Measurements from ENCODE around the gene EZH2.

EZH2 gene

DNA sequence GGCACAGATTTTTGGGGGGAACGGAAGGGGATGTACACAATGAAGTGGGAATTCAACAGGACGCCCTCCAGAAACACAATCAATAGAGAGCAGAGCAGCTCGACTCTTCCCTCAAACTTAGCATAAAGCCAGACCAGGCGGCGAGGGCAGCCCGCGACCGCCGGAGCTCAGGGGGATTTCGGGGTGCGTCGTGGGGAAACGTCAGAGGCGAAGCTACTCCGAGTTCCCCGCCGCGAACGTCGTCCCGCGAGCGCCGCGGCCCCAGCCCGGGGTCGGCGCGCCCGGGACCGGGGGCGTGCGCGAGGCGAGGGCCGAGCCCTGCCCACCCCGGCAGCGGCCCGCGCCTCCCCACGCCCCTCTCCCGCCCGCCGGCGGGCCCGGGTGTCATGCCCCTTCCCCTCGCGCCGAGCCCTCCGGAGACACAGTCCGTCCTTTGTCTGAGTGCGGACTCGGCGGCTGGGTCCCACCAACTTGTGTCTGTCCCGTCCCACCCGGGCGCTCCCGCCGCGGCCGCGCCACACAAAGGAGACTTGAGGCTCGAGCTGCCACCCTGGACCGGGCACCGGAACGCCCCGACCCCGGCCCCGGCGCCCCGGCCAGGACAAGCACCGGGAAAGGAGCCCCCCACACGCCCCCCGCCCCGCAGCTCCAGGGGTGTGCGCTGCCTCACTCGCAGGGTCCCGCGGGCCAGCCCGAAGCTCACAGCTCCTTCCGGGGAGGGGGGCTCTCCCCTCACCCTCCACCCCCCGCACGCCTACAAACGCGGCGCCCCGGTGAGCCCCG is 634 bp downstream of the EZH2 start:
- peak overlapping the region; percentile 96 for H2BK5ac ChIP-seq (ENCODE audit: low read length)
- H3K18ac ChIP-seq (ENCODE audit: low read length): peak overlapping the region; percentile 97
- peak overlapping the region; percentile 54 for H2BK15ac ChIP-seq (ENCODE audit: low read length)
- H3K4me3 ChIP-seq (ENCODE audit: low read length in 2 of 2): peak overlapping the region; percentile 91 to 97
- peaks cover 0 to 16% of the 10 kb centered on the region in 2 donors for H3K36me3 ChIP-seq (replicated peaks in 1 of 2; ENCODE audit: control insufficient read depth in 2 of 2, insufficient read depth in 2 of 2, low read length in 2 of 2)
- H3K9ac ChIP-seq (ENCODE audit: low read depth, low read length, poor library complexity): peak overlapping the region; percentile 95
- no CpG with 5 or more reads among the region's 88 CpGs for WGBS, 2 donors (ENCODE audit: extremely low coverage in 2 of 2, insufficient read length in 2 of 2, insufficient replicate concordance in 1 of 2)
- H3K27ac ChIP-seq (replicated peaks; ENCODE audit: low read length): peak overlapping the region; percentile 79
- peak overlapping the region; percentile 69 for H3K4me2 ChIP-seq (ENCODE audit: insufficient read depth, low read length, poor library complexity, severe bottlenecking)
- H3K4me1 ChIP-seq (ENCODE audit: control insufficient read depth in 2 of 2, insufficient read depth in 1 of 2, low read depth in 1 of 2, low read length in 2 of 2): peaks cover 1 to 10% of the 10 kb centered on the region in 2 donors
- no peaks in the 10 kb centered on the region for H3K9me3 ChIP-seq (replicated peaks in 1 of 2; ENCODE audit: control insufficient read depth in 2 of 2, insufficient read depth in 1 of 2, low read depth in 1 of 2, low read length in 2 of 2)
- H4K8ac ChIP-seq (ENCODE audit: low read depth, low read length): no peak overlapping the region
- peak; percentile 44 for DNase-seq (ENCODE audit: low spot score)
- peaks cover 6% of the 10 kb centered on the region for H3K79me1 ChIP-seq (ENCODE audit: low read depth, low read length)
- H3K4ac ChIP-seq (ENCODE audit: low read length): no peak overlapping the region
- H4K91ac ChIP-seq (ENCODE audit: low read depth, low read length, poor library complexity): no peak overlapping the region
- no peaks in the 10 kb centered on the region for H3K27me3 ChIP-seq (ENCODE audit: control insufficient read depth in 3 of 3, insufficient read depth in 3 of 3, low read depth in 1 of 3, low read length in 3 of 3)
- H2BK120ac ChIP-seq (ENCODE audit: low read depth, low read length): no peak overlapping the region
- H2AFZ ChIP-seq (ENCODE audit: low read length): peak overlapping the region; percentile 96
- no peak overlapping the region for H2BK12ac ChIP-seq (ENCODE audit: low read length)
- H2AK5ac ChIP-seq (ENCODE audit: low read depth, low read length): peak overlapping the region; percentile 91
- H3K14ac ChIP-seq (ENCODE audit: low read length): peak overlapping the region; percentile 94
- H3K23ac ChIP-seq (ENCODE audit: low read depth, low read length, poor library complexity): peak overlapping the region; percentile 93

GRCh38 chr7:148882841-148883265 is 1.2 kb downstream of the EZH2 start:
- H3K27me3 ChIP-seq (ENCODE audit: control insufficient read depth in 3 of 3, insufficient read depth in 3 of 3, low read depth in 1 of 3, low read length in 3 of 3): no peaks in the 10 kb centered on the region
- H2BK120ac ChIP-seq (ENCODE audit: low read depth, low read length): no peak overlapping the region
- H3K27ac ChIP-seq (replicated peaks; ENCODE audit: low read length): peak overlapping the region; percentile 79
- no peak for DNase-seq (ENCODE audit: low spot score)
- H3K79me1 ChIP-seq (ENCODE audit: low read depth, low read length): peaks cover 6% of the 10 kb centered on the region
- peaks cover 1 to 10% of the 10 kb centered on the region in 2 donors for H3K4me1 ChIP-seq (ENCODE audit: control insufficient read depth in 2 of 2, insufficient read depth in 1 of 2, low read depth in 1 of 2, low read length in 2 of 2)
- peaks cover 0 to 21% of the 10 kb centered on the region in 2 donors for H3K36me3 ChIP-seq (replicated peaks in 1 of 2; ENCODE audit: control insufficient read depth in 2 of 2, insufficient read depth in 2 of 2, low read length in 2 of 2)
- H2BK5ac ChIP-seq (ENCODE audit: low read length): no peak overlapping the region
- H3K4me3 ChIP-seq (ENCODE audit: low read length in 2 of 2): peak overlapping the region; percentile 91 to 97
- peak overlapping the region; percentile 95 for H3K9ac ChIP-seq (ENCODE audit: low read depth, low read length, poor library complexity)
- H3K23ac ChIP-seq (ENCODE audit: low read depth, low read length, poor library complexity): no peak overlapping the region
- H4K8ac ChIP-seq (ENCODE audit: low read depth, low read length): no peak overlapping the region
- no peak overlapping the region for H2BK15ac ChIP-seq (ENCODE audit: low read length)
- H3K4ac ChIP-seq (ENCODE audit: low read length): no peak overlapping the region
- H3K14ac ChIP-seq (ENCODE audit: low read length): no peak overlapping the region
- H3K9me3 ChIP-seq (replicated peaks in 1 of 2; ENCODE audit: control insufficient read depth in 2 of 2, insufficient read depth in 1 of 2, low read depth in 1 of 2, low read length in 2 of 2): no peaks in the 10 kb centered on the region
- WGBS, 2 donors (ENCODE audit: extremely low coverage in 2 of 2, insufficient read length in 2 of 2, insufficient replicate concordance in 1 of 2): no CpG with 5 or more reads among the region's 12 CpGs
- no peak overlapping the region for H2AK5ac ChIP-seq (ENCODE audit: low read depth, low read length)
- peak overlapping the region; percentile 97 for H3K18ac ChIP-seq (ENCODE audit: low read length)
- H3K4me2 ChIP-seq (ENCODE audit: insufficient read depth, low read length, poor library complexity, severe bottlenecking): peak overlapping the region; percentile 69
- H4K91ac ChIP-seq (ENCODE audit: low read depth, low read length, poor library complexity): no peak overlapping the region
- peak overlapping the region; percentile 96 for H2AFZ ChIP-seq (ENCODE audit: low read length)
- no peak overlapping the region for H2BK12ac ChIP-seq (ENCODE audit: low read length)

- WGBS, 2 donors (ENCODE audit: extremely low coverage in 2 of 2, insufficient read length in 2 of 2, insufficient replicate concordance in 1 of 2): no CpG with 5 or more reads among the region's 5 CpGs
- DNase-seq (ENCODE audit: low spot score): no peak
- Histone ChIP-seq H3K27ac (replicated peaks; ENCODE audit: low read length) (no peak overlapping the region), H2BK5ac (ENCODE audit: low read length) (no peak overlapping the region), H3K4me3 (ENCODE audit: low read length in 2 of 2) (peak overlapping the region in 1 of 2 donors; percentile 91), H3K23ac (ENCODE audit: low read depth, low read length, poor library complexity) (no peak overlapping the region), H3K14ac (ENCODE audit: low read length) (no peak overlapping the region), H3K9me3 (replicated peaks in 1 of 2; ENCODE audit: control insufficient read depth in 2 of 2, insufficient read depth in 1 of 2, low read depth in 1 of 2, low read length in 2 of 2) (no peaks in the 10 kb centered on the region), H2BK12ac (ENCODE audit: low read length) (no peak overlapping the region), H3K4me1 (ENCODE audit: control insufficient read depth in 2 of 2, insufficient read depth in 1 of 2, low read depth in 1 of 2, low read length in 2 of 2) (peaks cover 1 to 10% of the 10 kb centered on the region in 2 donors), H2AK5ac (ENCODE audit: low read depth, low read length) (no peak overlapping the region), H3K18ac (ENCODE audit: low read length) (no peak overlapping the region), H3K36me3 (replicated peaks in 1 of 2; ENCODE audit: control insufficient read depth in 2 of 2, insufficient read depth in 2 of 2, low read length in 2 of 2) (peaks cover 0 to 27% of the 10 kb centered on the region in 2 donors), H3K27me3 (ENCODE audit: control insufficient read depth in 3 of 3, insufficient read depth in 3 of 3, low read depth in 1 of 3, low read length in 3 of 3) (no peaks in the 10 kb centered on the region), H3K79me1 (ENCODE audit: low read depth, low read length) (peaks cover 6% of the 10 kb centered on the region), H2AFZ (ENCODE audit: low read length) (no peak overlapping the region), H3K4me2 (ENCODE audit: insufficient read depth, low read length, poor library complexity, severe bottlenecking) (no peak overlapping the region), H2BK15ac (ENCODE audit: low read length) (no peak overlapping the region), H4K8ac (ENCODE audit: low read depth, low read length) (no peak overlapping the region), H3K4ac (ENCODE audit: low read length) (no peak overlapping the region), H3K9ac (ENCODE audit: low read depth, low read length, poor library complexity) (no peak overlapping the region), H4K91ac (ENCODE audit: low read depth, low read length, poor library complexity) (no peak overlapping the region), H2BK120ac (ENCODE audit: low read depth, low read length) (no peak overlapping the region)
Measured at GRCh38 chr7:148882192-148882591, 1.9 kb downstream of the EZH2 start.

GRCh38 chr7:148878317-148878716 is 5.8 kb downstream of the EZH2 start:
- H3K9me3 ChIP-seq (replicated peaks in 1 of 2; ENCODE audit: control insufficient read depth in 2 of 2, insufficient read depth in 1 of 2, low read depth in 1 of 2, low read length in 2 of 2): no peaks in the 10 kb centered on the region
- H3K4me3 ChIP-seq (ENCODE audit: low read length in 2 of 2): no peak overlapping the region
- H3K79me1 ChIP-seq (ENCODE audit: low read depth, low read length): peaks cover 2% of the 10 kb centered on the region
- peaks cover 0 to 10% of the 10 kb centered on the region in 2 donors for H3K4me1 ChIP-seq (ENCODE audit: control insufficient read depth in 2 of 2, insufficient read depth in 1 of 2, low read depth in 1 of 2, low read length in 2 of 2)
- no peak overlapping the region for H3K14ac ChIP-seq (ENCODE audit: low read length)
- no peak overlapping the region for H2BK15ac ChIP-seq (ENCODE audit: low read length)
- H3K4ac ChIP-seq (ENCODE audit: low read length): no peak overlapping the region
- no peak overlapping the region for H3K27ac ChIP-seq (replicated peaks; ENCODE audit: low read length)
- H3K23ac ChIP-seq (ENCODE audit: low read depth, low read length, poor library complexity): no peak overlapping the region
- H3K9ac ChIP-seq (ENCODE audit: low read depth, low read length, poor library complexity): no peak overlapping the region
- H4K8ac ChIP-seq (ENCODE audit: low read depth, low read length): no peak overlapping the region
- H2AFZ ChIP-seq (ENCODE audit: low read length): no peak overlapping the region
- H2BK5ac ChIP-seq (ENCODE audit: low read length): no peak overlapping the region
- WGBS, 2 donors (ENCODE audit: extremely low coverage in 2 of 2, insufficient read length in 2 of 2, insufficient replicate concordance in 1 of 2): 100% methylated on average over 1 of the region's 2 CpGs; no CpG with 5 or more reads in 1 of the 2 donors
- no peak overlapping the region for H4K91ac ChIP-seq (ENCODE audit: low read depth, low read length, poor library complexity)
- H2BK120ac ChIP-seq (ENCODE audit: low read depth, low read length): no peak overlapping the region
- H2BK12ac ChIP-seq (ENCODE audit: low read length): no peak overlapping the region
- H3K18ac ChIP-seq (ENCODE audit: low read length): no peak overlapping the region
- peaks cover 0 to 30% of the 10 kb centered on the region in 2 donors for H3K36me3 ChIP-seq (replicated peaks in 1 of 2; ENCODE audit: control insufficient read depth in 2 of 2, insufficient read depth in 2 of 2, low read length in 2 of 2)
- H3K4me2 ChIP-seq (ENCODE audit: insufficient read depth, low read length, poor library complexity, severe bottlenecking): no peak overlapping the region
- H3K27me3 ChIP-seq (ENCODE audit: control insufficient read depth in 3 of 3, insufficient read depth in 3 of 3, low read depth in 1 of 3, low read length in 3 of 3): no peaks in the 10 kb centered on the region
- no peak overlapping the region for H2AK5ac ChIP-seq (ENCODE audit: low read depth, low read length)
- DNase-seq (ENCODE audit: low spot score): no peak

Measured in neuronal stem cell (in vitro differentiated cells).